GM18511 (cell line): ENCODE data around the gene CKM.

Experiments used
- ATAC-seq: cut with Tn5 transposase; IDR thresholded peaks from one replicate; pipeline ENCODE4 v1.9.1; 2021; ENCODE audit warnings: mild to moderate bottlenecking, moderate library complexity; ENCODE audit not compliant: unreplicated experiment

CKM gene

GRCh38 chr19:45322744-45323281 is at the start of gene CKM:
TSS of gene CKM (minus strand) at chr19:45322875. CDS start at chr19:45319713, 3,162 bp downstream.
- ATAC-seq, result no peak

- peak; percentile 97 for ATAC-seq
Measured at GRCh38 chr19:45370410-45371204, 47.9 kb upstream of the CKM start, which contains the start of gene ERCC2. TSS of gene ERCC2 (minus strand) at chr19:45370573. CDS start at chr19:45370540, 33 bp downstream.

- ATAC-seq, result no peak
Measured at GRCh38 chr19:45368737-45369340, 46.2 kb upstream of the CKM start.

GRCh38 chr19:45368127-45368526 is 45.5 kb upstream of the CKM start:
- ATAC-seq, result no peak

GRCh38 chr19:45364696-45365095 is 42.0 kb upstream of the CKM start:
- no peak for ATAC-seq

GRCh38 chr19:45363861-45364459 is 41.3 kb upstream of the CKM start:
- no peak for ATAC-seq

- ATAC-seq, result no peak
Measured at GRCh38 chr19:45362291-45362690, 39.6 kb upstream of the CKM start.

GRCh38 chr19:45361608-45362007 is 38.9 kb upstream of the CKM start:
- ATAC-seq, result no peak

- no peak for ATAC-seq
Measured at GRCh38 chr19:45358213-45358792, 35.6 kb upstream of the CKM start.

- no peak for ATAC-seq
Measured at GRCh38 chr19:45357445-45357783, 34.7 kb upstream of the CKM start.

- ATAC-seq, result no peak
Measured at GRCh38 chr19:45356760-45357444, 34.2 kb upstream of the CKM start.

GRCh38 chr19:45355910-45356309 is 33.2 kb upstream of the CKM start:
- ATAC-seq, result no peak

GRCh38 chr19:45355402-45355801 is 32.7 kb upstream of the CKM start:
- no peak for ATAC-seq

GRCh38 chr19:45354241-45354842 is 31.7 kb upstream of the CKM start:
- ATAC-seq, result no peak

GRCh38 chr19:45352914-45353796 is 30.5 kb upstream of the CKM start:
- ATAC-seq, result no peak

- no peak for ATAC-seq
Measured at GRCh38 chr19:45352471-45352870, 29.8 kb upstream of the CKM start.

GRCh38 chr19:45352062-45352461 is 29.4 kb upstream of the CKM start:
- ATAC-seq, result no peak

- ATAC-seq, result no peak
Measured at GRCh38 chr19:45351401-45351952, 28.8 kb upstream of the CKM start.

GRCh38 chr19:45350477-45351058 is 27.9 kb upstream of the CKM start:
- no peak for ATAC-seq
